ENCODE data around the gene RASSF1.

Gene RASSF1

GRCh38 chr3:50341996-50342650, 1.5 kb upstream of the RASSF1 start:
- no peak overlapping the region for H3K27ac ChIP-seq
- TF ChIP-seq CTCF (conservative IDR thresholded peaks at IDR 0.05) = no peak

- no peak overlapping the region for H3K27ac ChIP-seq
- TF ChIP-seq CTCF (conservative IDR thresholded peaks at IDR 0.05) = no peak
These were observed 901 bp upstream of the RASSF1 start for GRCh38 chr3:50341537-50341936.

- no peak for TF ChIP-seq CTCF (conservative IDR thresholded peaks at IDR 0.05)
- H3K27ac ChIP-seq = no peak overlapping the region
These were observed 539 bp downstream of the RASSF1 start for GRCh38 chr3:50340147-50340447.

- TF ChIP-seq CTCF (conservative IDR thresholded peaks at IDR 0.05) = no peak
- no peak overlapping the region for H3K27ac ChIP-seq
These were observed 1.0 kb downstream of the RASSF1 start for GRCh38 chr3:50339485-50340146.

GRCh38 chr3:50338965-50339364, 1.7 kb downstream of the RASSF1 start:
- H3K27ac ChIP-seq = peak overlapping the region; percentile 97
- TF ChIP-seq CTCF (conservative IDR thresholded peaks at IDR 0.05) = no peak

GRCh38 chr3:50337175-50337861, 3.3 kb downstream of the RASSF1 start:
- no peak for TF ChIP-seq CTCF (conservative IDR thresholded peaks at IDR 0.05)
- H3K27ac ChIP-seq = peak overlapping the region; percentile 97

- TF ChIP-seq CTCF (conservative IDR thresholded peaks at IDR 0.05) = no peak
- peak overlapping the region; percentile 97 for H3K27ac ChIP-seq
These were observed 4.0 kb downstream of the RASSF1 start for GRCh38 chr3:50336452-50337174.

All from VCaP (cell line).